GM12878 (cell line): ENCODE measurements around the gene AMPH. TPM values are rescaled to one million over a fixed set of nuclear protein-coding genes. Genes with fewer than 3 reads are reported as not detected.

ENCODE experiments used
- ATAC-seq: fragments of 200-7000 bp; cut with Tn5 transposase; 3 replicates; pipeline ENCODE4 v1.9.1; 2020; ENCODE audit warnings: mild to moderate bottlenecking, moderate library complexity
- BruUV-seq: library from RNA; stranded (reverse); fragments of 400-500 nt; replicated peaks from 2 replicates; lab custom pipeline; 2021; lab: Mats Ljungman, UMichigan
- CTCF ChIA-PET: fragments of 300-600 bp; sonication (Branson Sonifier 250); formaldehyde crosslinking; extraction: SDS; loops from one replicate; lab custom pipeline; 2021; ENCODE audit warnings: inconsistent platforms; lab: Yijun Ruan, JAX
- POLR2A ChIA-PET: fragments of 350-600 bp; formaldehyde crosslinking; extraction: SDS; loops from one replicate; lab custom pipeline; 2021; ENCODE audit warnings: inconsistent platforms; lab: Charles Lee
- RAD21 ChIA-PET: fragments of 300-600 bp; sonication (Branson Sonifier 250); formaldehyde crosslinking; loops from one replicate; lab custom pipeline; 2023; ENCODE audit warnings: antibody characterized with exemption; ENCODE audit not compliant: unreplicated experiment; lab: Charles Lee
- SMC1A ChIA-PET: fragments of 300-600 bp; sonication (Branson Sonifier 250); formaldehyde crosslinking; loops from one replicate; lab custom pipeline; 2023; ENCODE audit not compliant: unreplicated experiment, uncharacterized antibody; lab: Charles Lee
- DNase-seq: peaks from one replicate; pipeline ENCODE4 v3.0.0-alpha.2; 2011; ENCODE audit warnings: low read depth, low spot score
- FAIRE-seq: peaks from 3 replicates; lab custom pipeline; 2011; peaks lifted over from hg19 to GRCh38; lab: Jason Lieb, UNC
- H2AFZ ChIP-seq: 2 replicates; pipeline ENCODE4 v1.6.0; 2011; ENCODE audit warnings: low read depth, low read length, control low read depth; ENCODE audit not compliant: control insufficient read depth
- H3K27ac ChIP-seq: 2 replicates; pipeline ENCODE4 v1.5.1; 2011; ENCODE audit warnings: control low read depth; ENCODE audit not compliant: control insufficient read depth, insufficient read depth
- H3K27me3 ChIP-seq, 2 experiments: replicated peaks in 1 of 2; 2 replicates each; pipeline versions ENCODE4 v1.6.0 to v1.6.1; 2011; ENCODE audit warnings: low read length in 1 of 2; ENCODE audit not compliant: control insufficient read depth in 2 of 2, insufficient read depth in 2 of 2
- H3K36me3 ChIP-seq, 2 experiments: 2 replicates each; pipeline ENCODE4 v1.5.1; 2011; ENCODE audit warnings: low read length in 1 of 2; ENCODE audit not compliant: control insufficient read depth in 2 of 2, insufficient read depth in 2 of 2
- H3K4me1 ChIP-seq: 2 replicates; pipeline ENCODE4 v1.6.1; 2011; ENCODE audit warnings: mild to moderate bottlenecking, low read length, moderate library complexity, mixed read lengths; ENCODE audit not compliant: control insufficient read depth, insufficient read depth
- H3K4me2 ChIP-seq: 2 replicates; pipeline ENCODE4 v1.6.0; 2011; ENCODE audit warnings: control low read depth; ENCODE audit not compliant: control insufficient read depth, insufficient read depth
- H3K4me3 ChIP-seq: fragments of 200-600 bp; sonication (generic); 2 replicates; pipeline ENCODE4 v1.5.1; 2016
- H3K79me2 ChIP-seq: 2 replicates; pipeline ENCODE4 v1.6.0; 2011; ENCODE audit warnings: low read length; ENCODE audit not compliant: control insufficient read depth, insufficient read depth
- H3K9ac ChIP-seq: 2 replicates; pipeline ENCODE4 v1.8.0; 2011; ENCODE audit warnings: low read length, control low read depth, mixed read lengths; ENCODE audit not compliant: control insufficient read depth, insufficient read depth
- H3K9me3 ChIP-seq: replicated peaks from 3 replicates; pipeline ENCODE4 v1.5.1; 2011; ENCODE audit warnings: mild to moderate bottlenecking, low read length; ENCODE audit not compliant: control insufficient read depth, insufficient read depth
- H4K20me1 ChIP-seq: 2 replicates; pipeline ENCODE4 v1.6.0; 2011; ENCODE audit not compliant: control insufficient read depth, insufficient read depth
- GATAD2B ChIP-seq: fragments of 450-650 bp; conservative IDR thresholded peaks from 2 replicates; pipeline ENCODE4 v1.6.1; 2017; ENCODE audit warnings: low read depth, mild to moderate bottlenecking, moderate library complexity
- HSF1 ChIP-seq: fragments of 150-350 bp; IDR thresholded peaks from 2 replicates; pipeline ENCODE4 v1.6.1; 2014; ENCODE audit warnings: mild to moderate bottlenecking, low read depth, low read length
- IKZF1 ChIP-seq: fragments of 450-650 bp; conservative IDR thresholded peaks from 2 replicates; pipeline ENCODE4 v1.6.1; 2017; ENCODE audit warnings: antibody characterized with exemption, mild to moderate bottlenecking
- POLR2AphosphoS5 ChIP-seq: IDR thresholded peaks from 2 replicates; pipeline ENCODE4 v1.6.1; 2011; ENCODE audit warnings: mild to moderate bottlenecking, low read length, inconsistent platforms
- POU2F2 ChIP-seq: IDR thresholded peaks from 3 replicates; pipeline ENCODE4 v1.6.1; 2011; ENCODE audit warnings: low read depth, mild to moderate bottlenecking, low read length, borderline replicate concordance
- RB1 ChIP-seq: fragments of 450-650 bp; formaldehyde crosslinking; IDR thresholded peaks from 2 replicates; pipeline ENCODE4 v1.6.1; 2017; ENCODE audit warnings: mild to moderate bottlenecking, borderline replicate concordance
- SPI1 ChIP-seq: IDR thresholded peaks from 2 replicates; pipeline ENCODE4 v1.6.1; 2011; ENCODE audit warnings: low read depth, mild to moderate bottlenecking, low read length, moderate library complexity, borderline replicate concordance; ENCODE audit not compliant: insufficient read depth
- STAT3 ChIP-seq: IDR thresholded peaks from 2 replicates; pipeline ENCODE4 v1.6.1; 2011; ENCODE audit warnings: low read depth, low read length, improper control_type of control experiment
- TAF1 ChIP-seq: IDR thresholded peaks from 2 replicates; pipeline ENCODE4 v1.6.1; 2011; ENCODE audit warnings: mild to moderate bottlenecking, low read depth, low read length, borderline replicate concordance
- TCF12 ChIP-seq: IDR thresholded peaks from 2 replicates; pipeline ENCODE4 v1.6.1; 2011; ENCODE audit warnings: low read depth, mild to moderate bottlenecking, low read length
- TCF7 ChIP-seq: IDR thresholded peaks from 2 replicates; pipeline ENCODE4 v1.6.1; 2014; ENCODE audit warnings: antibody characterized with exemption, borderline replicate concordance
- YBX1 ChIP-seq: fragments of 450-650 bp; IDR thresholded peaks from 2 replicates; pipeline ENCODE4 v1.6.1; 2016; ENCODE audit warnings: antibody characterized with exemption
- ZBTB11 ChIP-seq: fragments of 450-650 bp; formaldehyde crosslinking; IDR thresholded peaks from 2 replicates; pipeline ENCODE4 v1.5.0; 2022; ENCODE audit warnings: mild to moderate bottlenecking, missing genetic modification characterization
- ZNF217 ChIP-seq: fragments of 450-650 bp; IDR thresholded peaks from 2 replicates; pipeline ENCODE4 v1.6.1; 2017; ENCODE audit warnings: antibody characterized with exemption, mild to moderate bottlenecking
- WGBS: methylation state at CpG from one replicate; pipeline ENCODE4 v1.1.6; 2016; ENCODE audit warnings: low lambda C conversion rate; ENCODE audit not compliant: insufficient replicate concordance, insufficient coverage; ENCODE audit errors: missing lambda C conversion rate; 5-methylcytosine and 5-hydroxymethylcytosine counted together
- in situ Hi-C: fragments of 300-500 bp; cut with MboI; formaldehyde crosslinking; loops from 9 replicates; pipeline ENCODE4 v1.14.3; 2018; ENCODE audit warnings: mixed read lengths
- intact Hi-C: fragments of 100-400 bp; cut with micrococcal nuclease; formaldehyde crosslinking; loops from one replicate; pipeline ENCODE4 v1.14.2; 2022; ENCODE audit not compliant: unreplicated experiment
- polyA plus RNA-seq, 11 experiments: library from polyadenylated mRNA; depleted of rRNA in 4 of 11; unstranded in 6 of 11; stranded (reverse) in 5 of 11; fragments of >200 nt; fragmentation: Nextera tagmentation in 4 of 11; fragmentation: Illumina TruSeq in 1 of 11; extraction: Ambion mirVana in 4 of 11; extraction: Trizol in 1 of 11; gene quantifications; 1 replicate in 1 of 11; 2 replicates in 10 of 11; pipeline versions ENCODE4 v1.2.1 to v1.2.3, GENCODE V29; 2011 to 2016; ENCODE audit warnings: inconsistent platforms in 2 of 11, missing spikeins in 2 of 11, low read depth in 1 of 11
- total RNA-seq, 4 experiments: library from RNA; depleted of rRNA in 3 of 4; stranded (reverse); fragments of >200 nt in 3 of 4; fragmentation: Illumina TruSeq in 1 of 4; extraction: Trizol in 1 of 4; gene quantifications; 2 replicates each; pipeline versions ENCODE4 v1.2.1 to v1.2.3, GENCODE V29; 2013 to 2021
- TF ChIP-seq, protein P1 (sequence below): fragments of 450-650 bp; formaldehyde crosslinking; IDR thresholded peaks from 2 replicates; pipeline ENCODE4 v1.4.0; 2022; ENCODE audit warnings: mild to moderate bottlenecking, moderate library complexity
- TF ChIP-seq, protein P2 (sequence below): fragments of 450-650 bp; IDR thresholded peaks from 2 replicates; pipeline ENCODE4 v1.6.1; 2017; ENCODE audit warnings: borderline replicate concordance

AMPH gene
- total and polyA plus RNA-seq, 10 of the 15 experiments (the other 5 are each of a cell fraction or from before 2014, with no cell fraction given) = 0.03 to 0.24 (median 0.08) TPM; not detected in 2

- intact Hi-C loops = no loop called here
- WGBS = 61% methylated on average over 6 of the region's 6 CpGs
- H3K79me2 ChIP-seq = no peaks in the 10 kb centered on the region
- no peak overlapping the region for H3K27ac ChIP-seq
- no peak for TF ChIP-seq POLR2AphosphoS5
- no peak for TF ChIP-seq HSF1
- no peak for TF ChIP-seq POU2F2
- TF ChIP-seq RB1 = no peak
- no peak for TF ChIP-seq ZBTB11
- TF ChIP-seq, protein P1, sequence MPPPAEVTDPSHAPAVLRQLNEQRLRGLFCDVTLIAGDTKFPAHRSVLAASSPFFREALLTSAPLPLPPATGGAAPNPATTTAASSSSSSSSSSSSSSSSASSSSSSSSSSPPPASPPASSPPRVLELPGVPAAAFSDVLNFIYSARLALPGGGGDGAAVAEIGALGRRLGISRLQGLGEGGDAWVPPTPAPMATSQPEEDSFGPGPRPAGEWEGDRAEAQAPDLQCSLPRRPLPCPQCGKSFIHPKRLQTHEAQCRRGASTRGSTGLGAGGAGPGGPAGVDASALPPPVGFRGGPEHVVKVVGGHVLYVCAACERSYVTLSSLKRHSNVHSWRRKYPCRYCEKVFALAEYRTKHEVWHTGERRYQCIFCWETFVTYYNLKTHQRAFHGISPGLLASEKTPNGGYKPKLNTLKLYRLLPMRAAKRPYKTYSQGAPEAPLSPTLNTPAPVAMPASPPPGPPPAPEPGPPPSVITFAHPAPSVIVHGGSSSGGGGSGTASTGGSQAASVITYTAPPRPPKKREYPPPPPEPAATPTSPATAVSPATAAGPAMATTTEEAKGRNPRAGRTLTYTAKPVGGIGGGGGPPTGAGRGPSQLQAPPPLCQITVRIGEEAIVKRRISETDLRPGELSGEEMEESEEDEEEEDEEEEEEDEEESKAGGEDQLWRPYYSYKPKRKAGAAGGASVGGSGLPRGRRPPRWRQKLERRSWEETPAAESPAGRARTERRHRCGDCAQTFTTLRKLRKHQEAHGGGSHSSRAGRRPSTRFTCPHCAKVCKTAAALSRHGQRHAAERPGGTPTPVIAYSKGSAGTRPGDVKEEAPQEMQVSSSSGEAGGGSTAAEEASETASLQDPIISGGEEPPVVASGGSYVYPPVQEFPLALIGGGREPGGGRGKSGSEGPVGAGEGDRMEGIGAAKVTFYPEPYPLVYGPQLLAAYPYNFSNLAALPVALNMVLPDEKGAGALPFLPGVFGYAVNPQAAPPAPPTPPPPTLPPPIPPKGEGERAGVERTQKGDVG (CRISPR knock-in tag) = no peak
- TF ChIP-seq ZNF217 = no peak
- no peak for TF ChIP-seq TCF12
- no peak for TF ChIP-seq TAF1
- no peak for TF ChIP-seq SPI1
- TF ChIP-seq TCF7 = no peak
- TF ChIP-seq, protein P2, sequence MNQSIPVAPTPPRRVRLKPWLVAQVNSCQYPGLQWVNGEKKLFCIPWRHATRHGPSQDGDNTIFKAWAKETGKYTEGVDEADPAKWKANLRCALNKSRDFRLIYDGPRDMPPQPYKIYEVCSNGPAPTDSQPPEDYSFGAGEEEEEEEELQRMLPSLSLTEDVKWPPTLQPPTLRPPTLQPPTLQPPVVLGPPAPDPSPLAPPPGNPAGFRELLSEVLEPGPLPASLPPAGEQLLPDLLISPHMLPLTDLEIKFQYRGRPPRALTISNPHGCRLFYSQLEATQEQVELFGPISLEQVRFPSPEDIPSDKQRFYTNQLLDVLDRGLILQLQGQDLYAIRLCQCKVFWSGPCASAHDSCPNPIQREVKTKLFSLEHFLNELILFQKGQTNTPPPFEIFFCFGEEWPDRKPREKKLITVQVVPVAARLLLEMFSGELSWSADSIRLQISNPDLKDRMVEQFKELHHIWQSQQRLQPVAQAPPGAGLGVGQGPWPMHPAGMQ = no peak
- TF ChIP-seq IKZF1 = no peak
- no peak for TF ChIP-seq STAT3
- no peak for TF ChIP-seq GATAD2B
- no peak for TF ChIP-seq YBX1
- TF ChIP-seq, all 136 proteins: peak for 0
- ATAC-seq (no peak), DNase-seq (no peak), FAIRE-seq (no peak)
- POLR2A ChIA-PET = no interaction called here
- Histone ChIP-seq H3K36me3 (no peaks in the 10 kb centered on the region), H3K27me3 (peaks cover 0 to 4% of the 10 kb centered on the region in 2 experiments; a peak in 1 of 4 replicates), H3K9me3 (no peaks in the 10 kb centered on the region), H3K4me1 (no peaks in the 10 kb centered on the region), H2AFZ (no peak overlapping the region), H4K20me1 (no peaks in the 10 kb centered on the region), H3K4me2 (no peak overlapping the region), H3K4me3 (no peak overlapping the region), H3K9ac (no peak overlapping the region)
- BruUV-seq = no TSS peak
- in situ Hi-C loops = no loop called here
- CTCF ChIA-PET = no interaction called here
- SMC1A ChIA-PET = no interaction called here
- RAD21 ChIA-PET = no interaction called here
Observed at GRCh38 chr7:38637957-38638356, 6.8 kb upstream of the AMPH start.
